ENCODE results near the gene CMYA5. TPM values are rescaled to one million over a fixed set of nuclear protein-coding genes. Genes with fewer than 3 reads are reported as not detected.

CMYA5 gene
- polyA plus RNA-seq, 2 donors = 0.46 to 0.55 TPM

- Histone ChIP-seq H3K27ac (ENCODE audit: low read depth in 2 of 2, low read length in 1 of 2) (no peak overlapping the region), H3K9me3 (ENCODE audit: control insufficient read depth in 2 of 2, insufficient read depth in 1 of 2, low read depth in 1 of 2, low read length in 1 of 2) (no peaks in the 10 kb centered on the region), H3K4me3 (ENCODE audit: low read depth in 1 of 2, low read length in 2 of 2) (no peak overlapping the region), H3K36me3 (ENCODE audit: control insufficient read depth in 2 of 2, insufficient read depth in 2 of 2, low read length in 1 of 2) (no peaks in the 10 kb centered on the region), H3K27me3 (ENCODE audit: control insufficient read depth in 1 of 2, insufficient read depth in 2 of 2, low read length in 2 of 2) (no peaks in the 10 kb centered on the region), H3K4me1 (ENCODE audit: control insufficient read depth in 2 of 2, insufficient read depth in 2 of 2, low read length in 1 of 2) (no peaks in the 10 kb centered on the region)
- 81 to 84% methylated on average over 3 of the region's 3 CpGs for WGBS, 2 donors
Observed at GRCh38 chr5:79846198-79846521, 156.5 kb downstream of the CMYA5 start.

GRCh38 chr5:79847561-79847960, 157.9 kb downstream of the CMYA5 start:
- no peaks in the 10 kb centered on the region for H3K9me3 ChIP-seq (ENCODE audit: control insufficient read depth in 2 of 2, insufficient read depth in 1 of 2, low read depth in 1 of 2, low read length in 1 of 2)
- 86 to 90% methylated on average over 8 of the region's 8 CpGs for WGBS, 2 donors

GRCh38 chr5:79849061-79849460, 159.4 kb downstream of the CMYA5 start:
- Histone ChIP-seq H3K27me3 (ENCODE audit: control insufficient read depth in 1 of 2, insufficient read depth in 2 of 2, low read length in 2 of 2) (no peaks in the 10 kb centered on the region), H3K4me1 (ENCODE audit: control insufficient read depth in 2 of 2, insufficient read depth in 2 of 2, low read length in 1 of 2) (no peaks in the 10 kb centered on the region), H3K36me3 (ENCODE audit: control insufficient read depth in 2 of 2, insufficient read depth in 2 of 2, low read length in 1 of 2) (no peaks in the 10 kb centered on the region), H3K27ac (ENCODE audit: low read depth in 2 of 2, low read length in 1 of 2) (no peak overlapping the region), H3K9me3 (ENCODE audit: control insufficient read depth in 2 of 2, insufficient read depth in 1 of 2, low read depth in 1 of 2, low read length in 1 of 2) (no peaks in the 10 kb centered on the region), H3K4me3 (ENCODE audit: low read depth in 1 of 2, low read length in 2 of 2) (no peak overlapping the region)
- 94 to 97% methylated on average over 16 of the region's 16 CpGs for WGBS, 2 donors

More at GRCh38 chr5:79847561-79847960, 157.9 kb downstream of the CMYA5 start:
- Histone ChIP-seq H3K27me3 (ENCODE audit: control insufficient read depth in 1 of 2, insufficient read depth in 2 of 2, low read length in 2 of 2) (no peaks in the 10 kb centered on the region), H3K27ac (ENCODE audit: low read depth in 2 of 2, low read length in 1 of 2) (no peak overlapping the region), H3K4me3 (ENCODE audit: low read depth in 1 of 2, low read length in 2 of 2) (no peak overlapping the region), H3K4me1 (ENCODE audit: control insufficient read depth in 2 of 2, insufficient read depth in 2 of 2, low read length in 1 of 2) (no peaks in the 10 kb centered on the region), H3K36me3 (ENCODE audit: control insufficient read depth in 2 of 2, insufficient read depth in 2 of 2, low read length in 1 of 2) (no peaks in the 10 kb centered on the region)

Other genes starting within 250 kb of the CMYA5 start
- 1 to 10 TPM; 1.6 to 1.7 TPM for gene HOMER1, start 175.7 kb upstream of the CMYA5 start, polyA plus RNA-seq
- 10 to 100 TPM; 13.8 to 19.0 TPM for gene TENT2, start 77.4 kb upstream of the CMYA5 start, polyA plus RNA-seq